Measurements from ENCODE around the gene PVALB.
"Not testable (repeated sequence)": the region's sequence is repeated elsewhere in the genome, so short reads cannot be mapped to it uniquely, and the experiment has no call there.

The PVALB gene

DNA sequence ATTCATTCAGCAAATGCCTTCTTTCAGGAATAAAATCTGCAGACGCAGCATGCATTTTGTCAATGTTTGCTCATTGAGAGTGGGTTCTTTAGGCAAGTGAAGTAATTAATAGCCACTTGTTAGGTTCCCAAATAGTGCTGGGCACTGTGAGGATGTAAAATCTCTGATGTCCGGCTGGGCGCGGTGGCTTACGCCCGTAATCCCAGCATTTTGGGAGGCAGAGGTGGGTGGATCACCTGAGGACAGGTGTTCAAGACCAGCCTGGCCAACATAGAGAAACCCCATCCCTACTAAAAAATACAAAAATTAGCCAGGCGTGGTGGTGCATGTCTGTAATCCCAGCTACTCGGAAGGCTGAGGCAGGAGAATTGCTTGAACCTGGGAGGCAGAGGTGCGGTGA, 62.0 kb downstream of the PVALB start:
- 96% methylated on average over 3 of the region's 9 CpGs for WGBS (ENCODE audit: insufficient coverage)
- H3K4me3 ChIP-seq (ENCODE audit: control insufficient read depth in 1 of 7, extremely low read depth in 1 of 7, insufficient read depth in 4 of 7, low read depth in 2 of 7, low read length in 6 of 7); DNase-seq; H3K27ac ChIP-seq (ENCODE audit: insufficient read depth in 1 of 2, low read depth in 1 of 2, low read length in 2 of 2, poor library complexity in 1 of 2, severe bottlenecking in 2 of 2); H3K36me3 ChIP-seq (ENCODE audit: control insufficient read depth in 4 of 4, insufficient read depth in 4 of 4, low read length in 3 of 4); POLR2A ChIA-PET; H3K4me1 ChIP-seq (ENCODE audit: control extremely low read depth in 1 of 4, control insufficient read depth in 4 of 4, insufficient read depth in 4 of 4, low read length in 3 of 4); H3K9me3 ChIP-seq (ENCODE audit: control extremely low read depth in 1 of 5, control insufficient read depth in 4 of 5, insufficient read depth in 2 of 5, low read depth in 1 of 5, low read length in 4 of 5): not testable (repeated sequence)
- peaks cover 0 to 23% (median 10%) of the 10 kb centered on the region in 5 experiments for H3K27me3 ChIP-seq (replicated peaks in 2 of 5; ENCODE audit: control insufficient read depth in 4 of 5, insufficient read depth in 5 of 5, low read length in 4 of 5)
- CTCF ChIA-PET = interaction anchor here (4.3 to 5.7 kb wide), 2 partner anchors 12 to 20 kb away, joined by 33 to 54 read pairs; partner anchors contain the start of gene IFT27

DNA sequence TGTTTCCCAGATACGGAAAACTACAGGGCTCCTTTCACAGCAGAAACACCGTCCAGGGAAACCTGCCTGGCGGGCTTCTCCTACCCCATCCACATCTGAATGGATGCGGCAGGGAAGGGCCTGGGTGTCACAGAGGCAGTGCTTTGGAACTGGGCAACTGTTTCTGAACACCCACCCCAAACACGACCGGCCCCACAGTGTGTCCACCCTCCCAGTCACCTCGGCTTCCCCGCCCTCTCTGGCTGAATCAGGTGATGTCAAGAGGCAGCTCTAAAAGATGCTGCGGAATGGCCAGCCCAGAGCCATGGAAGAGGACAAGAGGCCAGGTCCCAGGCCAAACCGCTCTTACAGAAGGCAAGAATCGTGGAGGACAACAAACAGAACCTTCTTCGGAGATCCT, 62.9 kb downstream of the PVALB start:
- Histone ChIP-seq H3K27ac (ENCODE audit: insufficient read depth in 1 of 2, low read depth in 1 of 2, low read length in 2 of 2, poor library complexity in 1 of 2, severe bottlenecking in 2 of 2) (no peak overlapping the region), H3K4me3 (ENCODE audit: control insufficient read depth in 1 of 7, extremely low read depth in 1 of 7, insufficient read depth in 4 of 7, low read depth in 2 of 7, low read length in 6 of 7) (no peak overlapping the region), H3K9me3 (ENCODE audit: control extremely low read depth in 1 of 5, control insufficient read depth in 4 of 5, insufficient read depth in 2 of 5, low read depth in 1 of 5, low read length in 4 of 5) (no peaks in the 10 kb centered on the region), H3K4me1 (ENCODE audit: control extremely low read depth in 1 of 4, control insufficient read depth in 4 of 4, insufficient read depth in 4 of 4, low read length in 3 of 4) (peaks cover 0 to 8% (median 0%) of the 10 kb centered on the region in 4 experiments), H3K36me3 (ENCODE audit: control insufficient read depth in 4 of 4, insufficient read depth in 4 of 4, low read length in 3 of 4) (no peaks in the 10 kb centered on the region), H3K27me3 (replicated peaks in 2 of 5; ENCODE audit: control insufficient read depth in 4 of 5, insufficient read depth in 5 of 5, low read length in 4 of 5) (peaks cover 0 to 23% (median 10%) of the 10 kb centered on the region in 5 experiments)
- CTCF ChIA-PET = interaction anchor here (1.2 kb wide), 1 partner anchor 8 kb away, joined by 6 read pairs; no protein-coding TSS in a partner anchor
- DNase-seq = no peak
- 84% methylated on average over 12 of the region's 12 CpGs for WGBS (ENCODE audit: insufficient coverage)
- POLR2A ChIA-PET = no interaction called here

DNA sequence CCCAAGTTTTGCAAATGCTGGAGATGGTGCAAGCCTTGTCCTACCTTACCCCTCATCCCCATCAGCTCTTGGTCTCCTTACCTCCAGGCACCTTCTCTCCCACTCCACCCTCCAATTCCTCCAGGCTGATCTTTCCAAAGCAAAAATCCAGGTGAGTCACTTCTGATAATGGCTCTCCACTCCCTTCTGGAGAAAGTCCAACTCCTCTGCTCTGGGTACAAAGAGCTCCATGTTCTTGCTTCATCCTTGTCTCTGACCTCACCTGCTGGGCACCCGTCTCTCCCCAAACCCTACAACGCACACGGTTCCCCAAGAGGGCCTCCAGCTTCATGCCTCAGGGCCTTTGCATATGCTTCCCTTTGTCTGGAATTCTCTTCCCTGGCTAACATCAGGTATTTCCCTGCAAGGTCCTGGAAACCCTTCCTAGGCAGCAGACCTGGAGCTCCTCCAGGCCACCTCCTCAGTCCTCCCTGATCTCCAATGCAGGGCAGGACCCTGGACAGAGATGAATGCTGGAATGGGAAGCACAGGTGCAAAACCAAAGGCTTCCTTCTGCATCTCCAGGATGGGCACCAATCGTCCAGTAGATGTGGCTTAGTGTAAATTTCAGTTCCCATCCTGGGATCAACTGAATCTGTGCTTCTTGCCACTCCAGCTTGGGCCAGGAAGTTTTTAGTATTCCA, 63.6 kb downstream of the PVALB start:
- Histone ChIP-seq H3K4me3 (ENCODE audit: control insufficient read depth in 1 of 7, extremely low read depth in 1 of 7, insufficient read depth in 4 of 7, low read depth in 2 of 7, low read length in 6 of 7) (no peak overlapping the region), H3K27me3 (replicated peaks in 2 of 5; ENCODE audit: control insufficient read depth in 4 of 5, insufficient read depth in 5 of 5, low read length in 4 of 5) (peaks cover 0 to 23% (median 10%) of the 10 kb centered on the region in 5 experiments), H3K9me3 (ENCODE audit: control extremely low read depth in 1 of 5, control insufficient read depth in 4 of 5, insufficient read depth in 2 of 5, low read depth in 1 of 5, low read length in 4 of 5) (no peaks in the 10 kb centered on the region), H3K36me3 (ENCODE audit: control insufficient read depth in 4 of 4, insufficient read depth in 4 of 4, low read length in 3 of 4) (no peaks in the 10 kb centered on the region), H3K27ac (ENCODE audit: insufficient read depth in 1 of 2, low read depth in 1 of 2, low read length in 2 of 2, poor library complexity in 1 of 2, severe bottlenecking in 2 of 2) (no peak overlapping the region), H3K4me1 (ENCODE audit: control extremely low read depth in 1 of 4, control insufficient read depth in 4 of 4, insufficient read depth in 4 of 4, low read length in 3 of 4) (peaks cover 0 to 8% (median 0%) of the 10 kb centered on the region in 4 experiments)
- no peak for DNase-seq
- CTCF ChIA-PET = interaction anchor here (1.2 kb wide), 1 partner anchor 9 kb away, joined by 6 read pairs; no protein-coding TSS in a partner anchor
- WGBS (ENCODE audit: insufficient coverage) = 78% methylated on average over 4 of the region's 4 CpGs
- POLR2A ChIA-PET = no interaction called here

All from common myeloid progenitor, CD34-positive (primary cell).